Measurements from ENCODE around the gene ACTA2. TPM values are rescaled to one million over a fixed set of nuclear protein-coding genes. Genes with fewer than 3 reads are reported as not detected.

ACTA2 gene
- 38.8 and 123 TPM in 2 replicates for total RNA-seq (2012; rRNA removed)

DNA sequence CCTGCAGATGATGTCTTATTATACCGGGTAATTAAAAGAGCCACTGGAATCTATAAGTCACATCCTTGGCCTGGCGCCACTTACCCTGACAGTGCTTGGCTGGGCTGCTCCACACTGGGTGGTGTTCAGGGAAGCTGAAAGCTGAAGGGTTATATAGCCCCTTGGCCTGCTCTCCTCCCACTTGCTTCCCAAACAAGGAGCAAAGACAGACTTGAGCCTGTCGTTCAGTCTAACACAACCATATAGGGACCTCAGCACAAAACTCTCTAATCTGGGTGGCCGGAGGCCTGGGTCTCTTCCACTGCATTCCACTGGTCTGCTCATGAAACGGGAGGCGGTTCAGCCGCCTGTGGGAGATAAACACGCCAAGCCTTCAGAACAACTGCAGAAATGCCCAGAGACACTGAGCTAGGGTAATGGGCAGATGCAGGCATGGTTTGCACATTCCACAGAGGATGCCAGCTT, at the start of gene ACTA2:
Gene ACTA2, minus strand, starts transcription at position 127 of the 465 bp plus-strand sequence. CDS start 3,843 bp downstream, outside the sequence.
- Histone ChIP-seq H3K4me3 (ENCODE audit: low read length) (peak within 1 kb of the TSS; percentile 23), H3K9ac (ENCODE audit: low read depth, low read length) (peak within 1 kb of the TSS; percentile 76), H3K9me3 (replicated peaks; ENCODE audit: low read length) (no peaks in the 10 kb centered on the region), H3K4me1 (ENCODE audit: control insufficient read depth, insufficient read depth, low read length) (peaks cover 35% of the 10 kb centered on the region), H3K4me2 (ENCODE audit: low read length) (peak within 1 kb of the TSS; percentile 73), H3K36me3 (ENCODE audit: insufficient read depth, low read length) (no peaks in the 10 kb centered on the region), H3K27me3 (ENCODE audit: control insufficient read depth, insufficient read depth, low read length) (no peaks in the 10 kb centered on the region)

DNA sequence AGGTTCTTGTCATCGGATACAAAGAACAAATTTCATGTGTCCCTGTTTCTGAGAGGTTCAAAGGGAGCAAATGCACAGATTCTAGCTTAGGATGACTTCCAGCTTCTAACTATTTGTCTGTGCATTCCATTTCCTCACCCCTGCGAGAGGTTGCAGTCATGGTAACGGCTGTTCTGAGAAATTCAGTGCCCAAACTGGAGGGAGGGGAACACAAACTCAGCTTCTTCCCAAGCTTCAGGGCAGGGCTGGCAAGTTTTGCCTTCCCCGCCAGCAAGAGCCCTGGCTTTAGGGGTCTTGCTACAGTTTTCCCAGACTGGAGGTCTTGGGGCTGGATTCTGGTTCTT, 49.1 kb upstream of the ACTA2 start:
- H3K4me3 ChIP-seq (ENCODE audit: low read length): no peak overlapping the region
- H3K9ac ChIP-seq (ENCODE audit: low read depth, low read length): no peak overlapping the region
- peak overlapping the region; percentile 74 for H3K4me2 ChIP-seq (ENCODE audit: low read length)
- H3K27me3 ChIP-seq (ENCODE audit: control insufficient read depth, insufficient read depth, low read length): no peaks in the 10 kb centered on the region
- H3K4me1 ChIP-seq (ENCODE audit: control insufficient read depth, insufficient read depth, low read length): peaks cover 30% of the 10 kb centered on the region
- H3K36me3 ChIP-seq (ENCODE audit: insufficient read depth, low read length): peaks cover 12% of the 10 kb centered on the region
- no peaks in the 10 kb centered on the region for H3K9me3 ChIP-seq (replicated peaks; ENCODE audit: low read length)

DNA sequence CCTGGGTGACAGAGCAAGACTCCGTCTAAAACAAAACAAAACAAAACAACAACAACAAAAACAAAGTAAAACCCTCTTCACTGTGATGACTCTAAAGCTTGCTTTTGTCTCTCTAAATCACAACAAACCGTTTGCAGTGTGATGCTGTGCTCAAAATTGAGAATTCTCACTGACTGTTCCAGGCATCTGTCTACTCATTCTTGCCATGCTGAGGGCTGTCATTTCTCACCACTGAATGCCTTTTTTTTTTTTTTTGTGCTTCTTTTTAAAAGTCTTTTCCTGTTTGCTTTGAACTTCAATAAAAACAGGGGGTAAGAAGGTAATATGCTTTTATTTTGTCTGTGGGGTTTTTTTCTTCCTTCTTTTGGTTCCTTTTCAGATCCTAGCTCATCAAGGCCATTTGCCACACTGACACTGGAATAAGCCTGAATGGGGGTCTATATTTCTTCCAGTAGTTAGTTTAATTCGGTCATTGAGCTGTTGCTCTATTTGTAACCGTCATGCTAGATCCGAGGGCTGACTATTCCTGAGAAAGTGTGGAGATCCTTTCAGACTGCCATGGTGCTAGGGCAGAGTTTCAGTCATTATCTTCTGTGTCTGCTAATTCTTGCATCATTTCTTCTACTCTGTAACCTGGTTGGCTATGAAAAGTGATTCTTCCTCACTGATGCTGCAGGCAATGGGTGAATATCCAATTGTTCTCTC, 48.6 kb upstream of the ACTA2 start:
- Histone ChIP-seq H3K36me3 (ENCODE audit: insufficient read depth, low read length) (peaks cover 12% of the 10 kb centered on the region), H3K4me3 (ENCODE audit: low read length) (peak overlapping the region; percentile 51), H3K27me3 (ENCODE audit: control insufficient read depth, insufficient read depth, low read length) (no peaks in the 10 kb centered on the region), H3K9ac (ENCODE audit: low read depth, low read length) (peak overlapping the region; percentile 77), H3K4me2 (ENCODE audit: low read length) (peak overlapping the region; percentile 74), H3K4me1 (ENCODE audit: control insufficient read depth, insufficient read depth, low read length) (peaks cover 30% of the 10 kb centered on the region), H3K9me3 (replicated peaks; ENCODE audit: low read length) (no peaks in the 10 kb centered on the region)

DNA sequence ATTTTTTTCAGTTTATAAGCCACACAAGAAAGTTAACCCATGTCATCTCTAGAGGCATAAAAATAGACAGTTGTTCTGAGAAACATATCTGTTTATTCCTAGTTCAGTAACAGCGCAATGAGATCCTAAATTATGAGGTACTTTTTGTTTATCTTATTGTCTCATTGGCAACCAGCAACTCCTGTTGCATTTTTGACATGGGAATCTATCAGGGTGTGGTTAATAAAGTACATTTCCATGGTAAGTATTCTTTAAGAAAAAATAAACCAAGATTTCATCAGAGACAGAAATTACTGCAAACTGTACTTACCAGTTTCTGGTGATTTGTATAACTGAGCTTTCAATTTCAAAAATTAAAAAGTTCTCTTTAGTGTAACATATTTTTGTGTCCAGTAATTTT, 47.1 kb upstream of the ACTA2 start:
- no peaks in the 10 kb centered on the region for H3K27me3 ChIP-seq (ENCODE audit: control insufficient read depth, insufficient read depth, low read length)
- H3K4me3 ChIP-seq (ENCODE audit: low read length): peak overlapping the region; percentile 36
- H3K4me1 ChIP-seq (ENCODE audit: control insufficient read depth, insufficient read depth, low read length): peaks cover 40% of the 10 kb centered on the region
- H3K9me3 ChIP-seq (replicated peaks; ENCODE audit: low read length): no peaks in the 10 kb centered on the region
- H3K36me3 ChIP-seq (ENCODE audit: insufficient read depth, low read length): peaks cover 12% of the 10 kb centered on the region
- H3K4me2 ChIP-seq (ENCODE audit: low read length): peak overlapping the region; percentile 74
- H3K9ac ChIP-seq (ENCODE audit: low read depth, low read length): peak overlapping the region; percentile 77

DNA sequence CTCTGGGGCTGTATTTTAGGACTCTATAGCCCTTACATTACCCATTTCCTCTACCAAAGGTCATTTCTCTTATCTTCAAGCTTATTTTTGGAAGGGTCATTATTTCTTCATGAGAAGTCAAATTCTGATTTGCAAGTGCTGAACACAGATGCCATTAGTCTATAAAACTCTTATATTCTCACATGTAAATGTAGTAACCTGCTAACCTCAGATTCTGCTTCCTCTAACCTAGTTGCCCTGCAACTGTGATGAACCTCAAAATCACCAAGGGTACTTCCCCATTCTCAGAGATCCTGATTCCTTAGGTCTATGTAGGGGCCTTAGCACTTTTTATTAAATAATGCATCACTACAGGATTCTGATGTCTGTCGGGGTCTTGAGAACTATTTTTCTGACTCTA, 44.4 kb upstream of the ACTA2 start:
- peaks cover 54% of the 10 kb centered on the region for H3K4me1 ChIP-seq (ENCODE audit: control insufficient read depth, insufficient read depth, low read length)
- no peaks in the 10 kb centered on the region for H3K36me3 ChIP-seq (ENCODE audit: insufficient read depth, low read length)
- no peaks in the 10 kb centered on the region for H3K27me3 ChIP-seq (ENCODE audit: control insufficient read depth, insufficient read depth, low read length)
- no peak overlapping the region for H3K4me2 ChIP-seq (ENCODE audit: low read length)
- H3K9ac ChIP-seq (ENCODE audit: low read depth, low read length): no peak overlapping the region
- H3K4me3 ChIP-seq (ENCODE audit: low read length): no peak overlapping the region
- H3K9me3 ChIP-seq (replicated peaks; ENCODE audit: low read length): no peaks in the 10 kb centered on the region

DNA sequence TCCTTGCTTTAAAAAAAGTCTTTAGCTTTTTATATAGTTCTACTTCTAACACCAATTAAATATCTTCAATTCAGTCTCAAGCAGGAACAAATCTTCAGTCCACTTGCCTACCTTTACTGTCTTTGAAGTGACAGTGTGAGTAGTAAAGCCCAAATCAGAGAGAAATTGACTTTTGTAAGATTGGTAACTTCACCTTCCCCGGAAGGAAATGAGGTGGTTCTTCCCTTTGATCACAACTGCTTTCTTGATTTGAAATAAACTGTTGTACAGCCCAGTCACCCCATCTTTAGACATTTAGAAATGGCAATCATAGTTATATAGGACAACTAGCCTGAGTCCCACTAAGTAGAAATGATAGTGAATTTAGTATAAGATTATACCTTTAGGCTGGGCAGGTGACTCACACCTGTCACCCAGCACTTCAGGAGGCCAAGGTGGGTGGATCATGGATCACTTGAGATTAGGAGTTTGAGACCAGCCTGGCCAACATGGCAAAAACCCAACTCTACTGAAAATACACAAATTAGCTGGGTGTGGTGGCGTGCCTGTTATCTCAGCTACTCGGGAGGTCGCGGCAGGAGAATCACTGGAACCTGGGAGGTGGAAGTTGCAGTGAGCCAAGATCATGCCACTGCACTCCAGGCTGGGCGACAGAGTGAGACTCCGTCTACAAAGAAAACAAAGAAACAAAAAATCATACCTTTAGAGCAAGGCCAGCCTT, 42.7 kb upstream of the ACTA2 start:
- no peak overlapping the region for H3K4me2 ChIP-seq (ENCODE audit: low read length)
- H3K9me3 ChIP-seq (replicated peaks; ENCODE audit: low read length): no peaks in the 10 kb centered on the region
- no peaks in the 10 kb centered on the region for H3K36me3 ChIP-seq (ENCODE audit: insufficient read depth, low read length)
- H3K9ac ChIP-seq (ENCODE audit: low read depth, low read length): no peak overlapping the region
- no peak overlapping the region for H3K4me3 ChIP-seq (ENCODE audit: low read length)
- H3K27me3 ChIP-seq (ENCODE audit: control insufficient read depth, insufficient read depth, low read length): no peaks in the 10 kb centered on the region
- H3K4me1 ChIP-seq (ENCODE audit: control insufficient read depth, insufficient read depth, low read length): peaks cover 38% of the 10 kb centered on the region

DNA sequence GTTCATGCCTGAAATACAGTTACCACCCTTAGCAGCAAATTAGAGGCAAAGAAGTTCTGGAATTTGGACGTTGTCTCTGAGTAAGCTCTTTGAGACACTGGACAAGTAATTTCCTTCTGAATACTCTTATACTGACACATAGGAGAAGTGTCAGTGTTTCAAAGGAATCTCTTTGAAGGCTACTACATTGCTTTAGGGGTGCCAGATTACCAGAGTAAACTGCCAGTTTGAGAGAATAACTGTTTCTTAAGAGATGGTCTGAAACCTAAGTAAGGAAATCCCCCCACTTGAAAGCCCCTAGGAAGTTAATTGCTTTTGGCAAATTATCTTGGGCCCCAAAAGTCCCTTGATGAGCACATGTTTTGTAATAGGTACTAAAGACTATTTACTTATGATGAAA, 41.4 kb upstream of the ACTA2 start:
- Histone ChIP-seq H3K4me2 (ENCODE audit: low read length) (peak overlapping the region; percentile 92), H3K4me1 (ENCODE audit: control insufficient read depth, insufficient read depth, low read length) (peaks cover 37% of the 10 kb centered on the region), H3K4me3 (ENCODE audit: low read length) (peak overlapping the region; percentile 84), H3K36me3 (ENCODE audit: insufficient read depth, low read length) (no peaks in the 10 kb centered on the region), H3K9ac (ENCODE audit: low read depth, low read length) (peak overlapping the region; percentile 95), H3K27me3 (ENCODE audit: control insufficient read depth, insufficient read depth, low read length) (no peaks in the 10 kb centered on the region), H3K9me3 (replicated peaks; ENCODE audit: low read length) (no peaks in the 10 kb centered on the region)

DNA sequence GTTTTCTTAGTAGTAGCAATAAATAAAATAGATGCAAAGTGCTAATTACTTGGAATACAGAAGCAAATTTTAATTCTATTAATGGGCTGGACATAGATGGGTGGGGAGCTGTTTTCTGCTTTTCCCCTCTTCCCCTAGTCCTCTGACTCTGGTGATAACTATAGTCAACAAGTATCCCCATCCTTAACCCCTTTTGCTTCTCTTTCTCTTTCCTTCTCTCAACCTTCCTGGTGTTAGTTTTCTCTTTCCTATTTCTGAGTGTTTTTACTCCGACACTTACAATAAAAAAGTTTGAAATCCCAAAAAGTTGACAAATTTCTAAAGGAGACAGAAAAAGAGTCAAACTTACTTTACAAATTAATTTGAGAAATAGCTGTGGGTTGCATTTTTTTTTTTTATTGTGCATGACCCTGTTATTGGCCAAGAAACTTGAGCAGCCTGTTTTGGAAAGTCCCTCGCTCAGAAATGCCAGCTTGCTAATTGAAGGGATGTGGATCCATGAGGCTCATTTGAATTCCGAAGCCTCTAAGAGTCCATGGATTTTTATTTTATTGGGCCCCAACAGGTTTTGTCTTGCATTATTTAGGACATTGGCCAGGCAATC, 40.5 kb upstream of the ACTA2 start:
- peak overlapping the region; percentile 84 for H3K4me3 ChIP-seq (ENCODE audit: low read length)
- H3K27me3 ChIP-seq (ENCODE audit: control insufficient read depth, insufficient read depth, low read length): no peaks in the 10 kb centered on the region
- H3K4me1 ChIP-seq (ENCODE audit: control insufficient read depth, insufficient read depth, low read length): peaks cover 39% of the 10 kb centered on the region

DNA sequence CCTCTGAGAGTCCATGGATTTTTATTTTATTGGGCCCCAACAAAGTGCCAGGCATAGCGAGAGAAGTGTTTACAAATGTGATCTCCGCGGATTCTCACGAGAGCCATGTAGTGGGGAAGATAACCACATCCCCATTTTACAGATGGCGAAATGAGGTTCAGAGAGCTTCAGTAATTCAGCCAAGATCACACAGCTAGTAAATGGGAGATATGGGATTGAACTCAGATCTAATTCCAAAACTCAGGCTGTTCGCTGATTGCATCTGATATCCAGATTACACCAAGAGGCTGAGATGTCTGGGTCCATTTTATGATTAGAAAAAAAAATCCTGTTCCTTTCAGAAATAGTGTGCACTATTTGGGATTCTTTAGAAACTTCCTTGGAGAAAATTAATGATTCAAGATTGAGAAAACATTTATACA, 39.3 kb upstream of the ACTA2 start:
- peak overlapping the region; percentile 84 for H3K4me3 ChIP-seq (ENCODE audit: low read length)
- H3K9ac ChIP-seq (ENCODE audit: low read depth, low read length): peak overlapping the region; percentile 95
- peaks cover 39% of the 10 kb centered on the region for H3K4me1 ChIP-seq (ENCODE audit: control insufficient read depth, insufficient read depth, low read length)
- H3K4me2 ChIP-seq (ENCODE audit: low read length): peak overlapping the region; percentile 92
- no peaks in the 10 kb centered on the region for H3K9me3 ChIP-seq (replicated peaks; ENCODE audit: low read length)
- H3K36me3 ChIP-seq (ENCODE audit: insufficient read depth, low read length): no peaks in the 10 kb centered on the region
- H3K27me3 ChIP-seq (ENCODE audit: control insufficient read depth, insufficient read depth, low read length): no peaks in the 10 kb centered on the region

More for the DNA sequence above, 40.5 kb upstream of the ACTA2 start:
- peak overlapping the region; percentile 92 for H3K4me2 ChIP-seq (ENCODE audit: low read length)
- H3K9me3 ChIP-seq (replicated peaks; ENCODE audit: low read length): no peaks in the 10 kb centered on the region
- no peaks in the 10 kb centered on the region for H3K36me3 ChIP-seq (ENCODE audit: insufficient read depth, low read length)
- H3K9ac ChIP-seq (ENCODE audit: low read depth, low read length): peak overlapping the region; percentile 95

DNA sequence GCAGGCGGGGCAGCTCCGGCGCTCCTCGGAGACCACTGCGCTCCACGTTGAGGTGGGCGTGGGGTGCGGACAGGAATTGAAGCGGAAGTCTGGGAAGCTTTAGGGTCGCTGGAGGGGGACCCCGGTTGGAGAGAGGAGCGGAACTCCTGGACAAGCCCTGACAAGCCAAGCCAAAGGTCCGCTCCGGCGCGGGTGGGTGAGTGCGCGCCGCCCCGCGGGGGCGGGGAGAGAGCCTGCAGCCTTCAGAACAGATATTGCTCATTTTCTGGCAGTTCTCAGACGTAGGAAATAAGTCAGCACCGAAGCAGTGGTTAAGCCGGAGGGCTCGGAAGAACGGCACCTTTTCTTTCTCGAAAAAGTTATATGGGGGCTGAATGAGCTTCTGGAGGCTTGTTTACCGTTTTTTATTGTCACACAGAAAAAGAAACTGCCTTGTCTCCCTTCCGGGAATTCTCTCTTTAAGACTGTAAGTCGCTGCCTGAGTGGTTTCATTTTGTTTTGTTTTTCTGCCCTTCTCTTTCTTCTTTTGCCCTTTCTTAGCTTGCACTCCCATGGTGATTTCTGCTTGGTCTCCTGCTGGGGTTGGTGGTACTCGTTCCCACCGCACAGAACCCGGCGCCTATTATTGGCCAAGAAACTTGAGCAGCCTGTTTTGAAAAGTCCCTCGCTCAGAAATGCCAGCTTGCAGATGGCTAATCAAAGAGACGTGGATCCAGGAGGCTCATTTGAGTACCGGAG, 38.8 kb upstream of the ACTA2 start:
- peak overlapping the region; percentile 84 for H3K4me3 ChIP-seq (ENCODE audit: low read length)
- H3K9me3 ChIP-seq (replicated peaks; ENCODE audit: low read length): no peaks in the 10 kb centered on the region
- H3K9ac ChIP-seq (ENCODE audit: low read depth, low read length): peak overlapping the region; percentile 95
- peak overlapping the region; percentile 92 for H3K4me2 ChIP-seq (ENCODE audit: low read length)
- no peaks in the 10 kb centered on the region for H3K36me3 ChIP-seq (ENCODE audit: insufficient read depth, low read length)
- H3K27me3 ChIP-seq (ENCODE audit: control insufficient read depth, insufficient read depth, low read length): no peaks in the 10 kb centered on the region
- H3K4me1 ChIP-seq (ENCODE audit: control insufficient read depth, insufficient read depth, low read length): peaks cover 39% of the 10 kb centered on the region
